Right kidney (tissue), 1 donor: Measurements from ENCODE around the gene FAM78B.

Source experiments
- DNase-seq: peaks from one replicate; pipeline ENCODE4 v3.0.0-alpha.2; 2016

The FAM78B gene

DNA sequence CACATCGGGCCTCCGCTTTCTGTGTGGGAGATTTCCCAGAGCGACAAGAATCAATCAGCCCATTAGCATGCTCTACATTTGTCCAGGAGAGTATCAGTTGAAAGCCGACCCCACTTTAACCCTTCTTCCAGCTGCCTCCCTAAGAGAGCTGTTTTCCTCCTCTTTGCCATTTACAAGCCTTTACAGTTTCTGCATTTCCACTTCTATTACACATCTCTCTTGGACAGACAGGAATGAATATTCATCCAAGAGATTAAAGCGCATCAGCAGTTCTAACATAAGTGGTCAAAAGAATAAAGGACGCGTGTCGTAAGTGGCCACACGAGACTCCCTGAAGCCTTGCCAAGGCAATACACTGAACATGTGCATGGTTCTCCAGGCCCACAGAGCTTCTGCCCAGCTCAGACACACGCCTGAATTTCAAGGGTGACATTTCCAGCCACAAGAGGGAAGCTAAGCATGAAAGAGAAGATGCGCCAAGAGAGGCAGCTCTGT is 47.3 kb downstream of the FAM78B start:
- DNase-seq, result no peak

DNA sequence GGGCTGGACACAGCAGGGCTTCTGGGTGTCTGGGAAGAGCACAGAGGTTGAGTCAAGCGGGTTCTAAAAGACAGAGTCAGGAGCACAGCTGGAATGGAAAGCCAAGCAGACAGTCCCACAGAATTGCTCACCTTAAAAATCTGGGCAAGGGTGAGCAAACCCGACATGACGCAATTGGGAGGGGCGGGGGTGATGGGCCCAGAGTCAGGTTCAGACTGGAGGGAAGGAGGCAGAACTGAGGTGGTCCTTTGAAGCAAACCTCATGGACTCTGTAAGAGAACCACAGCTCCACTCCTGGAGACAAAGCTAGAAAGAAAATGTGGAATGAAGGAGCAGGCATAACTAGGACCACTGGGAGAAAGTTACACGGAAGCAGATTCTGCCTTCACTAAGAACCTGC is 49.0 kb downstream of the FAM78B start:
- DNase-seq, result no peak

DNA sequence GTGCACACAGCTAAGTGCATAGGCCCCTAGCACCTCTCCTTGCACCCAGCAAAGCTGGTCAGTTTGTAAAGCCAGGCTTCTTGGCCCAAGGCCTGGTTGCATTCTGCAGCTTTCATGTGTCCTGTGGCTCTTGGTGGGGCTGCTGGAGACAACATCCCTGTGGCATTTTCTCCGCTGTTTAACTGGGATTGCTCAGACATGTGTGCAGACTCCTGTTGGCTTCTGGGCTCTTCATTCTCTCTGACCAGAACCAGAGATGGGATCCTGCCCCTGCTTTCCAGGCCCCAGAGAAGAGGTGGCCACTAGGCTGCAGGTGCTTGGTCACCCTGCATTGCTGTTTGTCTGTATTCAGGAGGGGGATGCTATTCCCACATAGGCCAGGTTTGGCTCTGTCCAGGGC is 50.8 kb downstream of the FAM78B start:
- no peak for DNase-seq

DNA sequence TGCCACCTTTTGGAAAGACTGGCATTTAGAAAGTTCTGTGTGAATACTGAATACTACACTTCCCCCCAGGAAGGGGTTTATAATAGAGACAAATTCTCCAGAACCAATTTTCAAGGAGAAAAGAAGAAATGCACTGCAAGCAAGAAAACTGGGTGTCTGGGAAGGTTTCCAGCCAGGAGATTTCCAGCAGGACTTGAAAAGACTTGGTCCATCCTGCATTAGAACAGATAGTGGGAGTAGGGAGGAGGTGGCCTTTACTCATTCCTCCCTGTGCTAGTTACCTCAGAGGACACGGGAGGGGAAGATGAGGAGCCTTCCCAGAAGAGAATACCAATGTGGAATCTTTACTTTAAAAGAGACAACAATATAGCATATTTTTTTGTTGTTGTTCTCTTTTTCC is 52.4 kb downstream of the FAM78B start:
- DNase-seq, result no peak

DNA sequence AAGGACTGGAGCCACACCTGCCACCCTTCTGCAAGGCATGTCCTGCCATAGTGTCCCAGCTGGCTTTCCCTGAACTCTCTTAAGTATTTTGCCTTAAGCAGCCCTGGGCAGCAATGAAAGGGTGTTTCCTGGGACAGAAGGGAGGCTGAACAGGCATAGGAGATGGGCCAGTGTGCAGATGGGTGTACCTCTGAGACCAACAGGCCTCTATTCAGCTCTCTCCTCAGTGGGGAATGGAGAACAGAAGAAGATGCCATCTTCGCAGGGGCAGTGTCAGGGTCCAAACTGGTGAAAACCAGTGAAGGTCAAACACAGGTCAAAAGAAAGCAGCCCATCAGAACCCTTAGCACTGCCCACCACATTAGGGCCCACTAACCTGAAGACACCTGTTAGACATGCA is 53.2 kb downstream of the FAM78B start:
- DNase-seq, result no peak

DNA sequence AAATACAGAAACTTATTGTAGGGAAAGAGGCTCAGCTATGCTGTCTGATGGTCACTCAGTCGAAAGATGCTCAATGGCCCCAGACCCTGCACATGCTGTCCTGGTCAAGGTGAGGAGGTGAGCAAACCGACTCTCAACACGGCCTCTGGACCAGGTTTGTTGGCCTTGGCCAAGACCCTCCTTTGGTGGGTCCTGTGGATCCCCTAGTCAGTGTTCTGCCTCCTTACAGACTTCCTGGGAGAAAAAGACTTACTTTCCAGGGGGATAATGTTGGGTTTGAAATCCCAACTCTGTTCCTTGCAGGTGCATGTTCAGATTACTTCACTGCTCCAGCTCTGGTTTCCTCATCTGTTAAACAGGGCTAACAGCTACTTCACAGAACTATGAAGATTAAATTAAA is 53.8 kb downstream of the FAM78B start:
- DNase-seq, result no peak

DNA sequence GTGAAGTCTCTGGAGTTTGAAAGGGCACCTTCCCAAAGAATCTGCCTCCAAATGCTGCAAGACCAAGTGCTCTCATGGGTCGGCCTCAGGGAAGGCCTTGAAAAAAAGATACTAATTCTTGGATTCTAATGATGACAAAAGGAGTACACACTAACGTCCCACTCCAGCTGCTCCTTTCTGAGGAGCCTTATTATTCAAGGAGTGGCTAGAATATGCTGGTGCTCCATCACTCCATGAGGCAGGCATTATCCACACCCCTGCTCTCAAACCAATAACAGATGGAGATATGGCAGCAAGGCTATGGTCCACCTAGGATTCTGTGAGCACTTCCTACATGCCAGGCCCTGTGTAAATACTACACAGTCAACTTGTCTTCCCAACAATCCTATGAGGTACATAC is 54.4 kb downstream of the FAM78B start:
- DNase-seq, result no peak

DNA sequence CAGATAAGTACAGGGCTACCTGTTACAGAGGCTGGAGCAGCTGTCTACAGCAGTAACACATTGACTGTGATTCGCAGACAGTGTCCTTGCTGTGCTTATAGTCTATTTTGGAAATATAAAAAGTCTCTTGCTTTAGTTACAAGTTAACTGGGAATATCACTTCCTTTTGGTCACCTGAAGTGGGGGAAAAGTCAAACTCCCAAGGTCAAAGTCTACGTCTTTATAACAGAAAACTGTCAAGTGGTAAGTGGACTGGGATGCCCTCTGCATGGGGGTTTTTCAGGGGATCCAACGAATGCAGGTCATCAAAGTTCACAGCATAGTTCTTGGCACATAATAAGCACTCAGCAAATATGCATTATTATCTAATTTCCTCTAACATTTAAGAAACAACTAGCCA is 55.4 kb downstream of the FAM78B start:
- no peak for DNase-seq

DNA sequence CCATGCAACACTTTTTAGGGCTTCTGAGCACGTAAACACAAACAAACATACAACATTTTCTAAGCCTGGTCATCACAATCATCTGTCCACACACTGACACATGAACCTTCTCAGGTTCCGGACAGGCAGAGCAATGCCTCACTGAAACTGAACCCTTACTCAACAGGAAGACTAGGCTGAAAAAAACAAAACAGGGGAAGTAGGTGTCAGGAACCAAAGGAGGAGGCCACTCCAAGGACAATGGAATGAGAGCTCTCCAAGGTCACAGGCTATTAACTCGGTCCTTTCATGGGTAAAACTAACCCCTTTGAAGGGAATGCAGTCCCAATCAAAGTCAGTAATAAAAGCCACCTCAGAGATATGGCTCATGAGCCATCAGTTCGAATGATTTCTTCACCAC is 76.6 kb downstream of the FAM78B start:
- DNase-seq, result peak; percentile 6

DNA sequence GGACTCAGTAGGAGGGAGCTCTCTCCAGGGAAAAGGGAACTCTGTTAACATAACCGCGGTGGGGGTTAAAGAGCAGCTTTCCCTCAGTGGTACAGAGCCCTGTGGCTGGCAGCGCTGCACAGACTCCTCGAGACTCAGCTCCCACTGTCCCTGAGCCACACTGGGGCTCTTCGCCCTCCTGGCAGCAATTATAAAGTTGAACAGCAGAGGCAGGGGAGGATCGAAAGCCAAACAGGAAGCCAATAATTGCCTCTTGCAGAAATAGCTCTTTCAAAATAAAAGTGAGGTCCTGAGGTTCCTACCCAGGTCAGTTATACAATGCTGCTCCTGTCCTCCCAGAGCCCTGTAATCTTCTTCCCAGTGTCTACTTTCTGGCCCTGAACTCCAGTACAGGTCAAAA is 77.0 kb downstream of the FAM78B start:
- peak; percentile 3 for DNase-seq

DNA sequence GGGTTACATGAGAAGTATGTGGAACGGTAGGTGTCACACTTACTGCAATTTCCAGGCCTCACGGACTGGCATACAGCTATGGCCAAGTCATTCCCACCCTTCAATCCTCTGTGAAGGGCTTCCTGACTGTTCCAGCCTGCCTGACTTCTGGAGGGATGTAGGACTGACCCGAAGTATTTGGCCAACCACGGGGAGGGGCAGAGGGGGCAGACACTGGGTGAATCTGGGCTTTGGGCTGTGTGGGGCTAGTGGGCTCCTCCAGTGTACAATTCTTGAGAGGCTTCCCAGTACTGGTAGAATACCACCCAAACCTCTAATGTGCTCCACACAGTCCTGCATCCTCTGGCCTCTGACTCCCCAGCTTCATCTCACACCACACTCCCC is 78.2 kb downstream of the FAM78B start:
- no peak for DNase-seq

DNA sequence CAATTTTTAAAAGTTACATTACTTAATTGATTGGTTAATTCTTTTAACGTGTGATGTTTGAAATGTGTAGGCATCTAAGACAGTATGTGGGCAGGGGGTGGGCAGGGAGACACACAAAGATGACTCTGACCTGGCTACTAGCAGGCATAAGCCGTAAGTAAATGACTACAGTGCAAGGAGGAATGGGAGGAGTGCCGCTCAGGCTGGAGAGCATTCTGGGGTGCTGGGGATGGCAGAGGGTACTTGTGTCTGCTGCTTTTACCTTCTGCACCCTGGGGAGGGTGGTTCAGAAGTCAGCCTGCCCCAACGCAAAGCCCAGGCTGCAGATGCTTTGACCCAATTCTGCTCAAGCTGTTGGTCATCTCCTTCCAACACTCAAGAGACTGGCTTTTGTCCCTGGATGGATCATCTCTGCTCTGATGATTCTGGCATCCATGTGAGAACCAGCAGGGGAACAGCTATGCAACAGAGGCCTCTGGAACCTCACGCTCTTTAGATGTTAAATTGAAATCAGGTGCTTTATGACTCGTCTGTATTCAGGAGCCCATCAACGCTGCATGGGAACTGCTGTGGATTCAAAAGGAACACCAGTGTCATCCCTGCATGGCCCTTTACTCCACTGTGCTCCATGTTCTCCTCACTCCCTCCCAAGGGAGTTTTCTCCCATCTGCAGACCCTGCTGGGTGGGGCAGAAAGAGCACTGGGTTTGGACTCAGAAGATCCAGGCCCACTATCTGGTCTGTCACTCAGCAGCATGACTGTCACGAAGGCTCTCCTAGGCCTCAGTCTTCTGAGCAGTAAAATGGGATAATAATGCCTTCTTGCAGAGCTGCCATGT is 78.8 kb downstream of the FAM78B start:
- no peak for DNase-seq

DNA sequence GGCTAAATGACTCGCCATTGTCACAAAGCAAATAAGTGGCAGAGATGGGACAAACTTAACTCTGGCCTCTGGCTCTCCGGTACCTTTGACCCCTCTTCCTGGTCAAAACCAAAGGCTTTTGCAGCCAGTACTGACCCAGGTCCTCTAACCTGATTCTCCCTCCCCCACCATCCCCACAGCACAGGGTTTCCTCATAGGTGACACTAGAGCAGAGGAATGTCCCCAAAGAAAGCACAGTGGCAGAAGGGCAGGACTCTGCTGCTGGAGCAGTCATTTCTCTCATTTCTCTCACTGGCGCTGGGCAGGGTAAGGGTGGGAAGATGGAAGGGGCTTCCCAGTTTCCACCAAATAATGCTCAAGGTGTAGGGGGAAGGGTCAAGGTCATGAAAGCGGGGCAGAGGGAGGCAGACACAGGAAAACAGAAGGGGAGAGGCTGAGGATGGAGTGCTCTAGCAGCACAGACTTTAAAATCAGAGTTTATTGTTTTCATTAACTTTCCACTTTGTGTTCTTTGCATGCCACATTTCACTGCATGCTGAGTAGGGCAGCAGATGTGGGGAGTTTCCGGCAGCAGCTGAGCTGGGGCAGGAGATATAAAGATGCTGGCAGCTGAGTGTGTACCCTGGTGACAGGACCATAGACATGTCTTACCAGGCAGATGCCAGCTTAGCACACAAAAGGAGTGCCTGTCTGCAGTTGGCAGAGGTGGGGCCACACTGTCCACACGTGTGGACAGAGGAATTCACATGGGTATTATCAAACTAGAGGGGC is 80.5 kb downstream of the FAM78B start:
- no peak for DNase-seq

DNA sequence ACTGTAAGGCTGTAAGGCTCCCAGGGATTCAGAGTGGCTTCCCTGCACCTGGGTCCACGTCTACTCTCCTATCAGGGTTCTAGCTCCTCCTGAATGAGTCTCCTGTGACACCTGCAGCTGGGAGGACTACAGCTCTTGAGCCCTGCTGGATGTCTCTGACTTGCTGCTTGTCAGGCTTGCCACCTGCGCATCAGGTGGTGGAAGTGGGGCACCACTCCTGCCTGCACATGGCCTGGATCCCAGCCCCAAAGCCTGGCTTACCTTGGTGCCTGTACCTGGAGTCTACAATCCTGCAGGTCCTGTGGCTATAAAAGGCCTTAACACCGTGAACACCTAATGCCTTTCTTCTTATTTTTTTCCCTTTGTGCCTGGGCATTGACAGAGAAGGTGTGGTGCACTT is 82.2 kb downstream of the FAM78B start:
- DNase-seq, result no peak

DNA sequence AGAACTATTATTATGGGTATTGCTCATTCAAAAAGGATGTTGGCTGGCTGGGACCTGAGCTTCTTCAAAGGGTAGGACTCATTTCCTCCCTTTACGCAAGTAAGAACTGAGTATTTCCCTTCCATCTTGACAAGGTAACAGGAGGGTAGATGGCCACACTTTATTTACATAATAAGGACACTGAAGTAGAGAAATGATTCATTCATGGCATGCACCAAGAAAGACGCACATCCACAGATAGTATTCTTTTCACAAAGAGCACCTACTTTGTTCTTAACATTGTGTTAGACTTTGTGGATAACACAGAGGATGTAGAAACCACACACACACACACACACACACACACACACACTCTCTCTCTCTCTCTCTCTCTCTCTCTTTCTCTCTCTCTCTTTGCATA is 82.9 kb downstream of the FAM78B start:
- DNase-seq, result no peak

DNA sequence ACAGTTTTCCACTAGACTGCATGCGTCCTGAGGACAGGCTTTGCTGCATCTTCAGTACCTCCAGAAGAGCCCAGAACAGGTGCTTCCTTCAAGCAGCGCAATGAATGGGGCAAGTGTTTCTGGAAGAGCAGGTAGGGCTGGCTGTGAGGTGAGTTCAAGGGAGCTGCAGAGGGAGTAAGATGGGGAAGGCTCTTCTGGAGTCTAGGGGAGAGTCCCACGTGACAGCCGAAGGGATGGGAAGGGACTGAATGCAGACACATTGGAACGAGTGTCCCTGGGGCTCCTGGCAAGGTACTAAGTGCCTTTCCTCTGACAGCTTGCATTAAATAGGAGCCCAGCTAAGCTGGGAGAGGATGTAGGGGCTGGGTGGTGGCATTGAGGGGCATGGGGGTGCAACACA is 84.2 kb downstream of the FAM78B start:
- no peak for DNase-seq

DNA sequence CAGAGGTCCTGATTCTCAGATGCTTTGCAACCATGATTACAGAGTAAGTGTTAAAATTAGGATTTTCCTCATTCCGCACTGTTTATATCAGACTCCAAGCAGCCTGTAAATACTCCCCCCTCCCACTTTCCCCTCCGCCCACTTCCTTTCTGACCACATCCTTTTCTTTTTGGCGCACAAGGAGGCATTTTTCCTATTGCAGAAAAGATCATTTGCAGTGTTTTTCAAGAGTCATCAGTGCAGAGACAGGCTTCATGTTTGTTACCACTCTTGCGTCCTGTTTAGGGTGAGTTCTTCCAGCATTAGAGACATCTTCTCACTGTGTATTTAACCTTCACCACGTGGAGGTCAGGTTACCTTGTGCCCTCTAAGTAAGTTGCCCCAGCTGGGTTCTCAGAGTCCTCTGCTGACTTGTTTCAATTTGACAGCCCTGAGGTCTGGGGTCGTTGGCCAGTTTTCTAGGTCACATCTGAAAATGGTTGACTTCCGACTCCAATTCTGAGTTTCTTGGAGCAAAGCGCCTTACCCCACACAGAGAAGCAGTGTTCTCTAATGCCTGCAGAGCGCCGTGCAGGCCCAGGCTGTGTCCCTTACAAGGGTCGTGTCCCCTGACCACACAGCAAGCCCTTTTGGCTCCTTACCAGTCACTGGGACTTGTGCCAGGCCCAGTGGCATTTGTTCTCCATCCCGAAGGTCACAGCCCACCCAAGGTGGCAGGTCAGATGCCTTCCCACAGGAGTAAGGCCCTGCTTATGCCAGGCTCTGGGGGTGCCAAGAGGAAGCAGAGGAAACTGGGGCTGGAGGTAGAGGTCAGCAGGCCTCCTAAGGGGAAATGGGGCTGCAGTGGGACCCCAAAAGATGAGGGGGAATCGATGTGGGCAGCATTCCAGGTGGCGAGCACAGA is 85.6 kb downstream of the FAM78B start:
- DNase-seq, result no peak

DNA sequence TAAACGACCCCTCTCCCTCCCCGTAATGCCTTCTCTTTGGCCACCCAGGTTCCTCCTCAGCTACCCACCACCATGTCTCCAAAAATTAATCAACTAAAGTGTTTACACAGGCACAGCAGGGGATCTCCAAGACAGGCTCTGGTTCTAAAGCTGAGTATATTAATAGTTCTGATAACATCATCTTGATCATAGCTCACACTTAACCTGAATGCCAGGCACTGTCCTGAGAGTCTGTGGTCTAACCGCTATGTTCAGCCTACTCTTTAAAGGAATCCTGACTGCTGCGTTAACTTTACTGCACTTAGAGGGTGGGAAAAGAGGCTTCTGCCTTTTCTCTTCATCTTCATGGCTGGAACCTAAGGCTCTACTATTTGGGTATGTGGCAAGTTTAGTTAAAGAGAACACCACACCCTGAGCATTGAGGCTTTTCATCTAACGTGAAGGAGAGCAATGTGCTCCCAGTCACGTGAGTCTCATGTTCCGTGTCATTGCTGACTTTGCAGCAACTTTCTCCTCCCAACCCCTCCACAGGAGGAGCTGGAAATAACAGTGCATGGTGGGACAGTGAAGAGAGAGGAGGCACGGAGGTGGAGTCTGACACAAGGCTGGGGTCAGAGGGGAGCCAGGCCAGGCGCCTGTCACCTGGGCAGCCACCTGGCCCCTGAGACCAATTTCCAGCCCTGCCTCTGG is 86.4 kb downstream of the FAM78B start:
- peak; percentile 3 for DNase-seq

DNA sequence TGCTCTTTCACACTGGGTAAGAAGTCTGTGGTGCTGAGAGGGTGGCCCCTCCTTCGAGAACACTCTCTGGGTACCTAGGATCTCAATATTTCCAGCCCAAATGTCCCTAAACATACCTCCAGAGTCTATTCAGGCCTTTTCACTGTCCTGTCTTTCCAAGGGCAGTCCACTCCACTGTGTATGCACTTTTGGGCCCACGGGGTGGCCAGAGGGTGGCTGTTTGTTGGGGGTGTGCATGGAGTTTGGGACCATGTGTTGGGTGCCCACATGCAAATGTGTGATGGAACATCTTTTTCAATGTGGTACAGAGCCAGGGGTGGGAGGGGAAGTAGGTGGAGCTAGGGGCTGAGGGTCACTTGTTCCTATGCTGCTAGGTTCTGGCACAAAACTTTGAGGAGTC is 87.5 kb downstream of the FAM78B start:
- no peak for DNase-seq

DNA sequence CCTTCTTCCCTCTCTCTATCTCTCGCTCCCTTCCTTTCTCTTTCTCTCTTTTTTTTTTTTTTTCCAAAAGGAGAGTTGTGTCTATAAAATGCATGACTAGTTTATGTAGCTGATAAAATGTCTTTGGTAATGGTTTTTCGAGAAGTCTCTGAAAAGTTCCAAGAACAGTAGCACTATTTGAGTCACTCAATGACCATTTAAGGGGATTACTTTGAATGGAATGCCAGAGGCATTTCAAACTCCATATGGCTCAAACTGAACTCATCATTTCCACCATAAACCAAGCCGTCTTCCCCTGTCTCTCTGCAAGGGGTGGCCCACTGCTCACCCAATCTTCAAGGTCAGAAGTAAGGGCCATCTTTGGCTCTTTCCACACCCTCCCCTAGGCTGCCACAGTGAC is 93.3 kb downstream of the FAM78B start:
- DNase-seq, result no peak

DNA sequence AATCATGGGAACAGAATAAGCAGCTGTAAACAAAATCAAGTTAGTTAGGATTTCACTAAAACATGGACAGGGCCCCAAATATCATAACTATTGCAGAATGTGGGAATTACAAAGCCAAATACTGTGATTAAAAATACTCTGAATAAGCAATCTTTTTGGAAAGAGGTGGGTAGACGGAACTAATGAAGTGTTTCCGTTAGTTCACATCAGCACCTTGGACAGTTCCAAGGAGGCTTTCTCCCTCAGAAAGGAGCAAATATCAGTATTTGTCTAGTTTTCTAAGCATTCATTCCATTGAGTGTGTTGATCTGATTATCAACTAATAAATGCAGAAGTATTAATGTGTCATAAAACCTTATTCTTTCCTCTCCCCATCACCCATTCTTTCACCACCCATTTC is 97.4 kb downstream of the FAM78B start:
- DNase-seq, result no peak

DNA sequence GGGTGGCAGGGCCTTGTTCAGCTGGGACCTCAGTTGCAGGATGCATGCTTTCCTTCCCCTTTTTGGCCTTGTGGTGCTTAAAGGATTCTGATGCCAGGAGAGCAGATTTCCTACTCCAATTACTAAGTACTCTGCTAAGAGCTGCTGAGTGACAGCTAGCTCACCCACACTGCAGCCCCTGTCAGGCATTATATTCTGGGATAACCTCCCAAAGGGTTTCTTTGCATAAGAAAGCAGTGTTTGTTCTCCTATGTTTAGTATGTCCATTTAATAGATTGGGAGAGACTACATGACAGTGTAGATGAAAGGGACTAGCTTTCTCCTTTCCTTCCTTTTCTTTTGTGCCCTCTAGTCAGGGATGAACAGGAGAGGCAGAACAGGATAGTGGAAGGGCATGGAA is 100.7 kb downstream of the FAM78B start:
- no peak for DNase-seq
